GM12892 (cell line): ENCODE results near the gene DEAF1.

Experiments used
- POLR2A ChIP-seq: IDR thresholded peaks from 2 replicates; pipeline ENCODE4 v1.6.1; 2011; ENCODE audit warnings: low read depth, low read length, control low read depth
- TAF1 ChIP-seq: IDR thresholded peaks from 2 replicates; pipeline ENCODE4 v1.6.1; 2011; ENCODE audit warnings: low read depth, mild to moderate bottlenecking, control low read depth, low read length, borderline replicate concordance

- no peak for TF ChIP-seq TAF1
- no peak for TF ChIP-seq POLR2A
Measured at GRCh38 chr11:686451-687243, 8.4 kb downstream of the DEAF1 start.
